Measurements from ENCODE around the gene NOTCH3.

NOTCH3 gene

GRCh38 chr19:15200553-15201364 is at the start of gene NOTCH3:
Gene NOTCH3 (minus strand): TSS chr19:15200995. CDS start chr19:15200905, 90 bp downstream.
- DNase-seq, result no peak

GRCh38 chr19:15250640-15250993 is 49.8 kb upstream of the NOTCH3 start:
- DNase-seq, result no peak

- no peak for DNase-seq
Measured at GRCh38 chr19:15249972-15250639, 49.3 kb upstream of the NOTCH3 start.

- no peak for DNase-seq
Measured at GRCh38 chr19:15249528-15249874, 48.7 kb upstream of the NOTCH3 start.

GRCh38 chr19:15248648-15249527 is 48.1 kb upstream of the NOTCH3 start:
- no peak for DNase-seq

- no peak for DNase-seq
Measured at GRCh38 chr19:15248106-15248505, 47.3 kb upstream of the NOTCH3 start.

- no peak for DNase-seq
Measured at GRCh38 chr19:15247107-15248014, 46.6 kb upstream of the NOTCH3 start.

- DNase-seq, result no peak
Measured at GRCh38 chr19:15246198-15246481, 45.3 kb upstream of the NOTCH3 start.

GRCh38 chr19:15245370-15246197 is 44.8 kb upstream of the NOTCH3 start:
- DNase-seq, result no peak

GRCh38 chr19:15244808-15245207 is 44.0 kb upstream of the NOTCH3 start:
- DNase-seq, result no peak

- no peak for DNase-seq
Measured at GRCh38 chr19:15244106-15244803, 43.5 kb upstream of the NOTCH3 start.

- DNase-seq, result no peak
Measured at GRCh38 chr19:15243236-15243957, 42.6 kb upstream of the NOTCH3 start.

- no peak for DNase-seq
Measured at GRCh38 chr19:15241259-15241910, 40.6 kb upstream of the NOTCH3 start.

- no peak for DNase-seq
Measured at GRCh38 chr19:15240515-15240914, 39.7 kb upstream of the NOTCH3 start.

GRCh38 chr19:15239337-15239949 is 38.6 kb upstream of the NOTCH3 start:
- no peak for DNase-seq

- DNase-seq, result no peak
Measured at GRCh38 chr19:15238639-15239155, 37.9 kb upstream of the NOTCH3 start.

- DNase-seq, result no peak
Measured at GRCh38 chr19:15237759-15238638, 37.2 kb upstream of the NOTCH3 start.

- DNase-seq, result no peak
Measured at GRCh38 chr19:15236886-15237285, 36.1 kb upstream of the NOTCH3 start.
